Mucosa of descending colon (tissue), 3 donors: ENCODE results near the gene ZCCHC7. TPM values are rescaled to one million over a fixed set of nuclear protein-coding genes. Genes with fewer than 3 reads are reported as not detected.
"Not testable (repeated sequence)": the region's sequence is repeated elsewhere in the genome, so short reads cannot be mapped to it uniquely, and the experiment has no call there.

Experiments
- ATAC-seq: fragments of 200-7000 bp; cut with Tn5 transposase; one replicate; pipeline ENCODE4 v1.9.1; 2020; ENCODE audit warnings: mild to moderate bottlenecking, moderate library complexity
- DNase-seq, 3 donors: peaks; one replicate each; pipeline ENCODE4 v3.0.0-alpha.2; 2020
- H3K36me3 ChIP-seq: fragments of 200-600 bp; one replicate; pipeline ENCODE4 v1.8.0; 2021; ENCODE audit warnings: low read depth, mild to moderate bottlenecking
- H3K4me1 ChIP-seq: fragments of 200-600 bp; one replicate; pipeline ENCODE4 v1.8.0; 2021; ENCODE audit warnings: low read depth, mild to moderate bottlenecking
- H3K4me3 ChIP-seq: fragments of 200-600 bp; one replicate; pipeline ENCODE4 v1.8.0; 2021; ENCODE audit warnings: mild to moderate bottlenecking
- H3K9me3 ChIP-seq: fragments of 200-600 bp; one replicate; pipeline ENCODE4 v1.8.0; 2021; ENCODE audit warnings: mild to moderate bottlenecking
- intact Hi-C, 2 donors: fragments of 100-400 bp; cut with DNase I in 1 of 2; cut with micrococcal nuclease in 1 of 2; formaldehyde crosslinking; loops; one replicate each; pipeline versions ENCODE4 v1.11.0 to v1.11.1; 2022; cut with DNase I, micrococcal nuclease
- total RNA-seq, 3 donors: library from RNA; stranded (reverse); fragmentation: NEBNext Ultra II Directional in 2 of 3; extraction: Animal tissue kit (Norgen Biotek cat#: 25700) in 2 of 3; gene quantifications; one replicate each; pipeline versions ENCODE4 v1.2.1 to v1.2.4, GENCODE V29; 2021 to 2023
- TF ChIP-seq, protein P1 (sequence below): fragments of 200-600 bp; IDR thresholded peaks from one replicate; pipeline ENCODE4 v1.8.0; 2022; ENCODE audit warnings: antibody characterized with exemption, mild to moderate bottlenecking
- donor health status: DM: no; HTN: no; CAD: no; lungs with moderate emphysema.
- donor health status: DM: no; HTN: no; CAD: no.
- donor health status: DM: no; HTN: yes; CAD: no.

ZCCHC7 gene
- total RNA-seq, 3 donors from 2014 or later: 18.3 to 25.7 (median 19.7) TPM

DNA sequence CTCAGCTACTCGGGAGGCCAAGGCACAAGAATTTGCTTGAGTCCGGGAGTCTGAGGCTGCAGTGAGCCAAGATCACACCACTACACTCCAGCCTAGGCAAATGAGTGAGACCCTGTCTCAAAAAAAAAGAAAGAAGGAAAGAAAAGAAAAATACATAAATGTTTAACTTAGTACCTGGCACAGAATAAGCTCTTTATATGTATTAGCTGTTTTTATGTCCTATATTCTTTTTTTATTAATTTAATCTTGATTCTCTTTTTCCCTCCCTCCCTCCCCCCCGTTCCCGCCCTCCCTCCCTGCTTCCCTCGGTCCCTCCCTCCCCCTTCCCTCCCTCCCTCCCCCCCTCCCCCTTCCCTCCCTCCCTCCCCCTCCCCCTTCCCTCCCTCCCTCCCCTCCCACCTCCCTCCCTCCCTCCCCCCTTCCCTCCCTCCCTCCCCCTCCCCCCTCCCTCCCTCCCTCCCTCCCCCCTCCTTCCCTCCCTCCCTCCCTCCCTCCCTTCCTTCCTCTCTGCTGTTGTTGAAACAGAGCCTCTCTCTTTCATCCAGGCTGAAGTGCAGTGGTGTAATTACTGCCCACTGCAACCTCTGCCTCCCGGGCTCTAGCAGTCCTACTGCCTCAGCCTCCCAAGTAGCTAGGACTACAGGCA is 166.3 kb downstream of the ZCCHC7 start:
- ATAC-seq (no peak), DNase-seq (no peak)
- no peak overlapping the region for H3K4me3 ChIP-seq
- H3K36me3 ChIP-seq: no peaks in the 10 kb centered on the region
- TF ChIP-seq, protein P1, sequence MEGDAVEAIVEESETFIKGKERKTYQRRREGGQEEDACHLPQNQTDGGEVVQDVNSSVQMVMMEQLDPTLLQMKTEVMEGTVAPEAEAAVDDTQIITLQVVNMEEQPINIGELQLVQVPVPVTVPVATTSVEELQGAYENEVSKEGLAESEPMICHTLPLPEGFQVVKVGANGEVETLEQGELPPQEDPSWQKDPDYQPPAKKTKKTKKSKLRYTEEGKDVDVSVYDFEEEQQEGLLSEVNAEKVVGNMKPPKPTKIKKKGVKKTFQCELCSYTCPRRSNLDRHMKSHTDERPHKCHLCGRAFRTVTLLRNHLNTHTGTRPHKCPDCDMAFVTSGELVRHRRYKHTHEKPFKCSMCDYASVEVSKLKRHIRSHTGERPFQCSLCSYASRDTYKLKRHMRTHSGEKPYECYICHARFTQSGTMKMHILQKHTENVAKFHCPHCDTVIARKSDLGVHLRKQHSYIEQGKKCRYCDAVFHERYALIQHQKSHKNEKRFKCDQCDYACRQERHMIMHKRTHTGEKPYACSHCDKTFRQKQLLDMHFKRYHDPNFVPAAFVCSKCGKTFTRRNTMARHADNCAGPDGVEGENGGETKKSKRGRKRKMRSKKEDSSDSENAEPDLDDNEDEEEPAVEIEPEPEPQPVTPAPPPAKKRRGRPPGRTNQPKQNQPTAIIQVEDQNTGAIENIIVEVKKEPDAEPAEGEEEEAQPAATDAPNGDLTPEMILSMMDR: no peak
- intact Hi-C loops: no loop called here
- H3K9me3 ChIP-seq: no peaks in the 10 kb centered on the region
- H3K4me1 ChIP-seq: no peaks in the 10 kb centered on the region

DNA sequence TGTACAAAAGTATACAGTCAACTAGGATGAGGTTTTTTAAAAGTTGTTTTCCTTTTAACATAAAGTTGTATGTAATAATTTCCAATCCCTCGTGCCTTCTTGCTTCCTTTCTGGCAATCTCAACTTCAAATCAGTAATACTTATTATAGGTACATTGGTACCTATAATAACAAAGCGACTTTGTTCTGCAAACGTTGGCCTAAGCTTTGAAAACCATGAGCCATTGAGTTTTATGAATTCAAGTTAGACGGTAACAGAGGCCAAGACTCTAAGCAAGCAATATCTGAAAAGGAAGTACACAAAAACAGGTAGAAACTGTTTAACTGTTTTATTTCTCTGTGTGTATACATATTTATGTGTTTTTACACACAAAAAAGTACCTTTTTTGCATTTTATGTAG is 166.9 kb downstream of the ZCCHC7 start:
- Histone ChIP-seq H3K4me3 (no peak overlapping the region), H3K36me3 (no peaks in the 10 kb centered on the region), H3K9me3 (no peaks in the 10 kb centered on the region), H3K4me1 (no peaks in the 10 kb centered on the region)
- DNase-seq (no peak), ATAC-seq (no peak)
- TF ChIP-seq, protein P1: no peak
- intact Hi-C loops: no loop called here

DNA sequence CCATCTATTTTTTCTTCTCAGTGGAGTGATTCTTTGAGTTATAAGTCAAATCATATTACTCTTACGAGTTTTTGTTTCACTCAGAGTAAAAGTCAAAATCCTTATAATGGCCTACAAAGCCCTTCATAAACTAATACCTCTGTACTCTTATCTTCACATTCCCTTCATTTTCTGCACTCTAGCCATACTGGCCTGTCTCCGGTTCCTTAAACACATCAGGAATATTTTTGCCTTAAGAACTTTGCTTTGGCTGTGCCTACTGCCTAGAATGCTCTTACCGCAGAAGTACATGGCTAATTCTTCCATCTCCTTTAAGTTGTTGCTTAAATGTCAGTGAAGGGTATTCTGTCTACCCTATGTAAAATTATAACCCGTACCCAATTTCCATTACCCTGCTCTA is 169.3 kb downstream of the ZCCHC7 start:
- H3K36me3 ChIP-seq: no peaks in the 10 kb centered on the region
- H3K9me3 ChIP-seq: no peaks in the 10 kb centered on the region
- no peak for ATAC-seq
- no peak for DNase-seq
- intact Hi-C loops: no loop called here
- TF ChIP-seq, protein P1: no peak
- H3K4me3 ChIP-seq: no peak overlapping the region
- H3K4me1 ChIP-seq: no peaks in the 10 kb centered on the region

DNA sequence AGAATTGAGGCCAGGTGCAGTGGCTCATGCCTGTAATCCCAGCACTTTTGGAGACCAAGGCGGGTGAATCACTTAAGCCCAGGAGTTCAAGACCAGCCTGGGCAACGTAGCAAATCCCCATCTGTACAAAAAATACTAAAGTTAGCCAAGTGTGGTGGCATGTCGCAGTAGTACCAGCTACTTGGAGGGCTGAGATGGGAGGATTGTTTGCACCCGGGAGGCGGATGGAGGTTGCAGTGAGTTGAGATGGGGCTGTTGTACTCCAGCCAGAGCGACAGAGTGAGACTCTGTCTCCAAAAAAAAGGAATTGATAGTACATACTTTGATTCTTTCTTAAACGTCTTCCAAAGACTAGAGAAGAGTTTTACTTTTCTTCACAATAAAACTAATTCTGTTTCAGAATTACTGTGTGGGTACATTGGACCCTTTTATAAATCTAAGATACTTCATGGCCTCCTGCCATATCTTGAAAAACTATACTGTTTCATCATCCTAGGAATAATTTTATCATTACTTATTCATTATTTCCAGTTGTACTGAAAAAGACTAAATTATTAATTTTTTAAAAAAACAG is 170.1 kb downstream of the ZCCHC7 start:
- Histone ChIP-seq H3K4me3 (no peak overlapping the region), H3K4me1 (no peaks in the 10 kb centered on the region), H3K36me3 (no peaks in the 10 kb centered on the region), H3K9me3 (no peaks in the 10 kb centered on the region)
- DNase-seq: no peak
- ATAC-seq: no peak
- intact Hi-C loops: no loop called here
- TF ChIP-seq, protein P1: no peak

DNA sequence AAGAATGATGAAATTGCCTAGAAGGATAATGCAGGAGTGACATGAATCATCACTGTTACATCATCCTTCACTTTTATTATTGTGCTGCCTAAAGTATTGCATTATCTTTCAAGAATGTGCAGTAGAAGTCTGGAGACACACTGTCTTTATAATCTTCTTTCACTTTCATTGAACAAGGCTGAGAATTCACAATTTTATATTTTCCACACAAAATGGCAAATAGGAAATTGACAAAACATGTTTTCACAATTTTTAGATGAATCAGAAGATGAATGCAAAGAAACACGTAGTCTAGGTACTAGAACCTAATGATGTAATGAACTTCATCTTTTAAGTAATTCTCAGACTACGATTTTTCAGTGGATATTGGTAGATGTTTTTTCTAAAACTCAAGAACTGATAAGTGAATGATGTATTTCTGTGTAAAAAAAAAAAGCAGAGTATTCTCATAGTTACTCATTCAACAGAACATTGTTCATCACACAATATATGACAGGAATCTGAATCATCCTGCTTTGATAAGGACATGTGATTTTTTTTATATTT is 170.6 kb downstream of the ZCCHC7 start:
- no peaks in the 10 kb centered on the region for H3K4me1 ChIP-seq
- H3K4me3 ChIP-seq: no peak overlapping the region
- intact Hi-C loops: no loop called here
- DNase-seq: no peak
- TF ChIP-seq, protein P1: no peak
- H3K36me3 ChIP-seq: no peaks in the 10 kb centered on the region
- no peaks in the 10 kb centered on the region for H3K9me3 ChIP-seq
- ATAC-seq: peak; percentile 37

DNA sequence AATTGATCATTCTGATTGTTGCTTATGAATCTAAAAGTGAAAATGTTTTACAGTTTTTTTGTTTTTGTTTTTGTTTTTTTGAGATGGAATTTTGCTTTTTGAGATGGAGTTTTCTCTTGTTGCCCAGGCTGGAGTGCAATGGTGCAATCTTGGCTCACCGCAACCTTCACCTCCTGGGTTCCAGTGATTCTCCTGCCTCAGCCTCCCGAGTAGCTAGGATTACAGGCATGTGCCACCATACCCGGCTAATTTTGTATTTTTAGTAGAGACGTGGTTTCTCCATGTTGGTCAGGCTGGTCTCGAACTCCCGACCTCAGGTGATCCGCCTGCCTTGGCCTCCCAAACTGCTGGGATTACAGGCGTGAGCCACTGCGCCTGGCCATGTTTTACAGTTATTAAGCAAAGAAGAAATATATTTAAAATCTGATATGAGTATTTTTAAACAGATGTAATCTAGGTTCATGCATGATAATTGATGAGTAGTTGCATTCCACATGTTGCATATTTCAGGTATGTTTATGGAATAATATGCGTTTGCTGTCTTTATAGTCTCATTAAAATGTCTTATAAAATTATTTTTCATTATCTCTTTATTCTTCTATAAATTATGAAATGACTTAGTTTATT is 171.4 kb downstream of the ZCCHC7 start:
- intact Hi-C loops: not testable (repeated sequence)

More for the DNA sequence above, 171.4 kb downstream of the ZCCHC7 start:
- ATAC-seq, H3K36me3 ChIP-seq, H3K9me3 ChIP-seq, DNase-seq, H3K4me1 ChIP-seq, H3K4me3 ChIP-seq: not testable (repeated sequence)
